Measurements from ENCODE around the gene NEURL3.

Gene NEURL3

GRCh38 chr2:96527286-96528005, 22.3 kb upstream of the NEURL3 start:
- no peak for DNase-seq

DNA sequence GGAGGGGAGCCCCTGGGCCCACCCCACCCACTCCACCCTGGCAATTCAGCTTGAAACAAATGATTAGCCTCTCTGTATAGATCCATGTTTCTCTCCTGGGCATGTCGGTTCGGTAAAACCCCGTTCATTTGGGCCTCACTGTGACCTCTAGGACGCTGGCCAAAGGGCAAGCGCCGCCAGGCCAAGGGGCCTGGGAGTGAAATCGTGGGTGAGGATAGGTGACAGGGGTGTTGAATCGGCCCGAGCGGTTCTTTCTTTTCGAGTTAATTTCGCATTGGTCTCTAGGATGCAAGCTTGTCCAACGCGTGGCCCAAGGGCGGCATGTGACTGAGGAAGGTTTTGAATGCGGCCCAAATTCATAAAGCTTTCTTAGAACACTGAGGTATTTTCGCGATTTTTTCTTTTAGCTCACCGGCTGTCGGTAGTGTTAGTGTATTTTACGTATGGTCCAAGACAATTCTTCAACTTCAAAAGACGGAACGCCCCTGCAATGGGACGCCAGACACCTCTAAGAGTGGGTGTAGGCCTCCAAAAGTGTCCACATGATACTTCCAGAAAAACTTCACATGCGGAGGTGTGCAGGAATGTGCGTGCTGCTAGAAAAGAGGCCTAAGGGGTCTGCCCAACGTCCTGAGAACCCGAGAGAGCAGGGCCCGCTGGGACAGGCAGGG, 21.6 kb upstream of the NEURL3 start:
- no peak for DNase-seq

GRCh38 chr2:96526101-96526591, 21.0 kb upstream of the NEURL3 start:
- DNase-seq: no peak

DNA sequence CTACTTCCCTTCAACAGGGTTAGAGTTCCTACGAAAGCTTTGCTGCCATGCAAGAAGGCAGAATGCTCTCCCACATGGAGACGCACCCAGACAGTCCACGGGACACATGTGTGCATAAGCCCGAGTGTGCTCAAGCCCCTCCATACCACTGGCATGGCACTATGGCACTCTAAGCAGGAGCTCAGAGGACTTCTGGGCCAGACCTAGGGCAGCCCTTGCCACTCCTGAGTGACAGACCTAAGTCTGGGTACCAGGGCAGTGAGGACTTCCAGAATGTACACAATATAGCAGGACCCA, 20.0 kb upstream of the NEURL3 start:
- no peak for DNase-seq

GRCh38 chr2:96524482-96525210, 19.5 kb upstream of the NEURL3 start:
- no peak for DNase-seq

DNA sequence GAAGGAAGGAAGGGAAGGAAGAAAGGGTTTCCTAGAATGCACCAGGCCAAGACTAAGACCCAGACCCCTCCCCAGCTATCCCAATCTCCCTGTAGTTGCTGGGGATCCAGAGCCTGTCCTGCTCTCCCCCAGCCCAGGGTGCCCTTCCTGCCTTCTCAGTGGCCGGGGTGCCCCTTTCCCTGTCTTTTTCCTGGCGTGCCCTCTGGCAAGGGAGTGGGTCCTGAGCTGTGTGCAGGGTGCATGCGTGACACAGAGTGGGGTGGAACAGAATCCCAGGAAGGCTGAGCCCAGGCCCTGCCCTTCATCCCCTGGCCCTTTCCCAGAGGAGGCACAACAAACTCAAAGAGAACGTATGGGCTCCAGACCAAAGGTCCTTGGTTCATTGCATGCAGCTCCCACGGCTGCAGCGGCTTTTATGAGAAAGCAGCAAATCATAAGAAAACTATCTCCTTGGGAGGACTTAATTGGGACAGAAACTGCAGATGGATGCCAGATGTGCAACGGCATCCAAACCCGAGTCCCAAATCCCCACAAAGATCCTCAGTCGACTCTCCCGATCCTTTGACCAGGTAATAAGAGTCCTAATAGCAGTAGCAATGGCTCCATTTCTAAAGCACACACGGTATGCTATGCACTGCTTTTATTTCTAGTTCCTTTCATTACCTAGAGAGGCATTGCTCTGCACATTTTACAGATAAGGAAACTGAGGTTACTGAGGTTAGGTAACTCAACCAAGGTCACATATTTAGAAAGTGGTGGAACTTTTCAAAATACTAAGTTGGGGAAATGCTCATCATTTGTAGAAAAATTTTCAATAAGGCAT, 18.7 kb upstream of the NEURL3 start:
- DNase-seq: no peak

DNA sequence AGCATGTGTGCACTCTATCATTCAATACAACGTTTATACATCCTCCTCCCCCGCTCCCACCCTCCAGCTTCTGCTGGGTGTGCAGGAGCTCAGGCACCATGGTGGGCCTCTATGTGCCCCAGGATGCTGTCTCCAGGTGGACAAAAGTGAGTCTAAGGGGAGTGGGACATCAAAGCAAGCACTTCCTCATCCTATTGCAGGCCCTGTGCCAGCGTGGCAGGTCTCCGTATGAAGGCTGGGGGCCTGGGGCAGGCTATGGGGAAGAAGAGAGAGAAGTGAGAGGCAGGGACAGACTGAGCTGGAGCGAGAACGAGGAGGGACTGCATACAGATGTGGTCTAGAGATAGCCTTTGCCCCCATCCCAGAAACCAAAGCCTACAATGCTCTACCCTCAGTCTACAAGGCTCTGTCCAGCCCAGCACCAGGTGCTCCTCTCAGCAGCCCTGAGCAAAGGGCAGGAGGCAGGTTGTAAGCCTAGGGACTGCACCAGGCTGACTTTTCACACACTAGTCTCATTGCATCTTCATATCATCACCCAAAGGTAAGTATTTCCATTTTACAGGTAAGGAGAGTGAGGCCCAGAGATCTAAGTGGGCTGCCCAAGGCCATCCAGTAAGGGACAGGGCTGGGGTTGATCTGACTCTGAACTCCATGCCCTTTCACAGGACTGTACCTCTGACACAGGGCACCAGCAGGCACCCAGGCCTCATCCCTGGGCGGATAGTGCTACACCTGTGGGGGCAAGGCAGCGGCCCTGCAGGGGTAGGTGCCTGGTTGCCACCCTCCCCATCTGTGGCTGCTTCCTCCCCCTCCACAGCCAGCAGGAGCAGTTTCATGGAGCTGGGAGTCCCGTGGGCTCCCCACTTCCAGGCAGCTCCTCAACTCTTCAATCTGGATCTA, 17.4 kb upstream of the NEURL3 start:
- no peak for DNase-seq

DNA sequence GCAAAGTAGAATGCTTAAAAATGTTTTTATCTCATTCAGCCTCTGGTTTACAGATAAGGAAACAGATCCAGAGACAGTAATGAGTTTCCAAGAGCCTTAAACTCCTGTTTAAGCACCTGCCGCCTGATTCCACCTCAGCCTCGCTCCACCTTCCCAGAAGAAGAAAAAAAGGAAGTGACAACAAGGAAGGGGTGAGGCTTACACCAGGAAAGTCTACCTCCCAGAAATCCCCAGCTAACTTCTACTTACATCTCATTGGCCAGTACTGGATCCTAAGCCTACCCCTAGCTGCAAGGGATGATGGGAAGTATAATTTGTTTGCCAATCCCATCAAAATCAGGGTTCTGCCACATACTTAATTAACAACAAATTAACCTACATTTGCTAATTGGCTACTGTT, 16.1 kb upstream of the NEURL3 start:
- DNase-seq: no peak

- no peak for DNase-seq
Observed at GRCh38 chr2:96520697-96521096, 15.5 kb upstream of the NEURL3 start.

DNA sequence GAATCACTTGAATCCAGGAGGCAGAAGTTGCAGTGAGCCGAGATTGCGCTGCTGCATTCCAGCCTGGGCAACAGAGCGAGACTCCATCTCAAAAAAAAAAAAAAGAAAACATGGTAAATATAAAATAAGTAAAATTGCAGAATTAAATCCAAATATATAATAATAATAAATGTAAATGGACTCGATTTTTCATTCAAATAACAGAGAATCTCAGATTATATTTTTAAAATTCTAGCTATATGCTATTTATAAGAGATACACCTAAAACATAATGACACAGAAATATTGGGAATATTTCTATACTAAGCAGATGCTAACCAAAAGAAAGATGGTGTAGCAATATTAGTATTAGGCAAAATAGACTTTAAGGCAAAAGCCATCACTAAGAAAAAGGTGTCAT, 15.1 kb upstream of the NEURL3 start:
- DNase-seq: no peak

DNA sequence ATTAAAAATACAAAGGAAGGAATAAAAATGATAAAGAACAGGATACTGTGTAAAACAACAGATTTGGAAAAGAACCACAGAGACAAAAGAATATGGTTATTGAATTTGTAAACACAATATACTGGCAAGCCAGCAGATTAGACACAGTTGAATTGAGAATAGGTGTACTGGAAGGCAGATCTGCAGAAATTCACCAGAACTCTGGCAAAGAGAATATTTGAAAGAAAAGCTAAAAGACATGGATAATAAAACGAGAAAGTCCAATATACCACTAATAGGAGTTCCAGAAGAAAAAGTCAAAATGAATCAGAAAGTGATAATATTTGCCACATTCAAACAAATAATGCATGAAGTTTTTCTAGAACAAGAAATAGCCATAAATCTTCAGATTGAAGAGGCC, 11.9 kb upstream of the NEURL3 start:
- no peak for DNase-seq

GRCh38 chr2:96514521-96514920, 9.4 kb upstream of the NEURL3 start:
- DNase-seq: no peak

- no peak for DNase-seq
Observed at GRCh38 chr2:96512341-96512740, 7.2 kb upstream of the NEURL3 start.

GRCh38 chr2:96511851-96512250, 6.7 kb upstream of the NEURL3 start:
- no peak for DNase-seq

GRCh38 chr2:96510931-96511595, 5.9 kb upstream of the NEURL3 start:
- no peak for DNase-seq

GRCh38 chr2:96509847-96510230, 4.7 kb upstream of the NEURL3 start:
- DNase-seq: no peak

DNA sequence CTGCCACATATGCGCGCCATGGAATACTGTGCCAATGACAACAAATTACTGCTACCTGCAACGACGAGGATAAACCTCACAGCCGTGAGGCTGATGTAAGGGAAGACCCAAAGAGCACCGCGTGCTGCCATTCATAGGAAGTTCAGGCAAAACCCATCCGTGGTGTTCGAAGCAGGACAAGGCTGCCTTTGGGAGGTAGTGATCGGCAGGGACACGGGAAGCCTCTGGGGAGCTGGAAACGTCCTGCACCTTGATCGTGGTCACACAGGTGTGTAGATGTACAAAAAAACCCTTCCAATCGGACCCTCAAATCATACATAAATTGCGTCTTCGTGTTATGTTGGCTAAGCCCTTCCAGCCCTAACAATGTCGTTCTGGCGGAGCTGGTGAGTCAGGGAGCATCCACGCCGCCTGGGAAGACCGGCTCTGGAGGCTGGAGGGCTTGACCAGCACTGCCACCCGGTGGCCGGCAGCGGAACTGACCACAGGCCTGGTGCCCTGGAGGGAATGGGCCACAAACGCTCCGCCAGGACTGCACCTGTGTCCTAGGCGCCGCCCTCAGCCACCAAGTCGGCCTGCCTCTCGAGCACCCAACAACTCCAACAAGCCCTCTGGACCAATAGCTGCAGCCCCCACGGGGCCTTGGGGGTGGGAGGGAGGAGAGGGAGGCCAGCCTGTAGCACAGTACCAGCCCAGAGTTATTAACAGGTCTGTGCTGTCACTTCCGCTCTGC, 4.1 kb upstream of the NEURL3 start:
- peak; percentile 35 for DNase-seq

GRCh38 chr2:96508521-96509113, 3.5 kb upstream of the NEURL3 start:
- DNase-seq: no peak

DNA sequence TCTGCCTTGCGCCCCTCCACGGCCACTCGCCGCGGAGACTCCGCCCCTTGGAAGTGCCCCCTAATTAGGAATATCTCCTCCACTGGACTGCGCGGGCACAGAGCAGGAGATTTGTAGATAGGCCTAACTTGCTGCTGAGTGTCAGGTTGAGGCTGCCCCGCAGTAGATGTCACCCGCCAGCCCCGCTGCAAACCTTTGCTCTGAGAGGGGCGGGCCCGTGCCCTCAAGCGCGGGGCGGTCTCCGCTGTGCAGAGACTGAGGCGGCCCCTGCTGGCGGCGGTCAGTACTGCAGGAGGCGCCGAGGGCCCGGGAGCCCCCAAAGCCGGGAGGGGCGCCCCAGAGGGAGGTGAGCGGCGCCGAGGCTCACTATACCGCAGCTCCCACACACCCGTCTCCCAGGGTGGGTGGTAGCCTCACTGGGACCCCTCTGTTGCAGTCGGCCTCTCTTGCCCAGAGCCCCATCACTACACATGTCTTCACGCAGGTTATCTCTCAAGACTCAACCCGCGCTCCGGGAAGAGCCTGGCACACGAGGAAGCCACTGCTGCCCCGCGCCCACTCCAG, 2.9 kb upstream of the NEURL3 start:
- peak; percentile 33 for DNase-seq

GRCh38 chr2:96506907-96507240, 1.7 kb upstream of the NEURL3 start:
- no peak for DNase-seq
